Mesenteric fat pad (tissue), 1 donor: ENCODE measurements around the gene CDH23. TPM values are rescaled to one million over a fixed set of nuclear protein-coding genes. Genes with fewer than 3 reads are reported as not detected.

Source experiments
- DNase-seq: peaks from one replicate; pipeline ENCODE4 v3.0.0-alpha.2; 2020; ENCODE audit warnings: low spot score
- total RNA-seq: library from RNA; stranded (reverse); fragmentation: NEBNext Ultra II Directional; extraction: Animal tissue kit (Norgen Biotek cat#: 25700); gene quantifications from one replicate; pipeline ENCODE4 v1.2.1, GENCODE V29; 2021
- donor health status: DM: yes; HTN: yes; CAD: no.

CDH23 gene
- total RNA-seq, 1 donor from 2014 or later = 9.7 TPM

GRCh38 chr10:71437537-71438092 is 40.9 kb downstream of the CDH23 start:
- DNase-seq = peak; percentile 67

- DNase-seq = peak; percentile 39
These were observed 42.0 kb downstream of the CDH23 start for GRCh38 chr10:71438761-71439160.

GRCh38 chr10:71439670-71440425 is 43.1 kb downstream of the CDH23 start:
- DNase-seq = no peak

GRCh38 chr10:71440506-71441035 is 43.9 kb downstream of the CDH23 start:
- no peak for DNase-seq

- no peak for DNase-seq
These were observed 45.3 kb downstream of the CDH23 start for GRCh38 chr10:71442000-71442399.

- no peak for DNase-seq
These were observed 46.3 kb downstream of the CDH23 start for GRCh38 chr10:71442859-71443570.

GRCh38 chr10:71443676-71444075 is 47.0 kb downstream of the CDH23 start:
- no peak for DNase-seq

GRCh38 chr10:71444284-71445054 is 47.7 kb downstream of the CDH23 start:
- no peak for DNase-seq

- no peak for DNase-seq
These were observed 51.0 kb downstream of the CDH23 start for GRCh38 chr10:71447676-71448075.

- DNase-seq = no peak
These were observed 51.4 kb downstream of the CDH23 start for GRCh38 chr10:71448146-71448545.

- no peak for DNase-seq
These were observed 52.3 kb downstream of the CDH23 start for GRCh38 chr10:71449026-71449425.

- DNase-seq = no peak
These were observed 55.0 kb downstream of the CDH23 start for GRCh38 chr10:71451754-71452153.

- DNase-seq = no peak
These were observed 56.5 kb downstream of the CDH23 start for GRCh38 chr10:71453186-71453585.

GRCh38 chr10:71454347-71454746 is 57.6 kb downstream of the CDH23 start:
- no peak for DNase-seq

GRCh38 chr10:71455035-71455434 is 58.3 kb downstream of the CDH23 start:
- DNase-seq = no peak

GRCh38 chr10:71456631-71457030 is 59.9 kb downstream of the CDH23 start:
- no peak for DNase-seq

- no peak for DNase-seq
These were observed 61.2 kb downstream of the CDH23 start for GRCh38 chr10:71457908-71458307.

GRCh38 chr10:71458387-71458786 is 61.7 kb downstream of the CDH23 start:
- DNase-seq = no peak

GRCh38 chr10:71459513-71459912 is 62.8 kb downstream of the CDH23 start:
- no peak for DNase-seq

- no peak for DNase-seq
These were observed 63.9 kb downstream of the CDH23 start for GRCh38 chr10:71460615-71461014.

GRCh38 chr10:71461457-71461856 is 64.7 kb downstream of the CDH23 start:
- DNase-seq = no peak
